GM12891 (cell line): ENCODE results near the gene SNX8.
A peak's percentile ranks its signal among the peaks of the same experiment; 100 is the strongest.
"Not testable (repeated sequence)": the region's sequence is repeated elsewhere in the genome, so short reads cannot be mapped to it uniquely, and the experiment has no call there.

ENCODE experiments used
- DNase-seq: peaks from one replicate; pipeline ENCODE4 v3.0.0; 2011; ENCODE audit warnings: low spot score; ENCODE audit not compliant: insufficient read length
- FAIRE-seq: peaks from 2 replicates; lab custom pipeline; 2011; peaks lifted over from hg19 to GRCh38; lab: Jason Lieb, UNC
- PAX5 ChIP-seq: IDR thresholded peaks from 2 replicates; pipeline ENCODE4 v1.6.1; 2011; ENCODE audit warnings: low read length, moderate library complexity, mild to moderate bottlenecking; ENCODE audit not compliant: insufficient read depth, severe bottlenecking
- POLR2A ChIP-seq: IDR thresholded peaks from 2 replicates; pipeline ENCODE4 v1.6.1; 2011; ENCODE audit warnings: low read depth, low read length, control low read depth
- POLR2AphosphoS5 ChIP-seq: IDR thresholded peaks from 2 replicates; pipeline ENCODE4 v1.6.1; 2011; ENCODE audit warnings: low read depth, low read length, control low read depth
- POU2F2 ChIP-seq: IDR thresholded peaks from 2 replicates; pipeline ENCODE4 v1.6.1; 2011; ENCODE audit warnings: low read depth, mild to moderate bottlenecking, control low read depth, low read length, moderate library complexity
- SPI1 ChIP-seq: IDR thresholded peaks from 2 replicates; pipeline ENCODE4 v1.6.1; 2011; ENCODE audit warnings: low read depth, low read length, control low read depth
- TAF1 ChIP-seq: IDR thresholded peaks from 2 replicates; pipeline ENCODE4 v1.6.1; 2011; ENCODE audit warnings: low read depth, low read length, control low read depth

Gene SNX8

DNA sequence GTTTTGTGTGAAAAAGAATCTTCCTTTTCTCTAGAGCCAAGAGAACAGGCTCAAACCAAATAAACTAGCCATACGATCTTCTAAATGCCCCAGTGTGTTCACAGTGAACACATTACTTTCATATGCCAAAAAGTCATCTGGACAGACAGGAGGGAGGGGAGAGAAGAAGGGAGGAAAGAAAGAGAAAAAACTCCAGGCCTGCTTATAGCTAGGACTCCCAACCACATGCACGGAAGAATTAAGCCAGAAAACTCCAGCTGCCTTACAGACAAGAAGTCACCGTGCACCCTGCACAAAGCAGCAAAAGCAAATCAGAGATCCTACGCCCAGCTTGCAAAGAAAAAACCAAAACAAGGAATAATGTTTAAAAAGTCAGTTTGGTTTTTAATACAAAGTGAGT, 34.3 kb downstream of the SNX8 start:
- FAIRE-seq, result peak; percentile 26
- TF ChIP-seq PAX5, result no peak
- TF ChIP-seq POU2F2, result no peak
- TF ChIP-seq TAF1, result no peak
- TF ChIP-seq POLR2A, result no peak
- TF ChIP-seq SPI1, result no peak
- no peak for TF ChIP-seq POLR2AphosphoS5
- no peak for DNase-seq

- FAIRE-seq, result no peak
- TF ChIP-seq POLR2AphosphoS5, result no peak
- TF ChIP-seq SPI1, result no peak
- no peak for TF ChIP-seq PAX5
- no peak for TF ChIP-seq TAF1
- no peak for TF ChIP-seq POLR2A
- no peak for TF ChIP-seq POU2F2
Measured at GRCh38 chr7:2278026-2278425, 36.2 kb downstream of the SNX8 start.

DNA sequence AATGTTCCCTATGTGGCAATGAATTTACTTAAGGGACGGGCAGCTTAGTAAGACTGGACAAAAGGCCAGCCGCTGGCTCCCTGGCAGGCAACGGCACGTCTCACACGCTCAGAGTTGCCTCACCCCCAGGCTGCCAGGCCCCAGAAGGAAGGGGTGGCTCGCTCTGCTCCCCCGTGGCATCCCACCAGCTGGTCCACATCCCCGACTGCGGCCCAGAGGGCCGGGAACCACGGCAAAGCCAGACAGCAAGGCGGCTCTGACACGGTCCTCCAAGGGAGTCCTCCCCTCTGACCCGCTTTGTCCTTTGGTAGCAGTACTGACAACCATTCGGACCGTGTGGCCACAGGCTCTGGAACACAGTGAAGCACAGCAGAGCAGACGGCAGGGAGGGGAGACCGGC, 38.1 kb downstream of the SNX8 start:
- no peak for FAIRE-seq
- DNase-seq, result no peak

More at GRCh38 chr7:2278026-2278425, 36.2 kb downstream of the SNX8 start:
- DNase-seq, result no peak

DNA sequence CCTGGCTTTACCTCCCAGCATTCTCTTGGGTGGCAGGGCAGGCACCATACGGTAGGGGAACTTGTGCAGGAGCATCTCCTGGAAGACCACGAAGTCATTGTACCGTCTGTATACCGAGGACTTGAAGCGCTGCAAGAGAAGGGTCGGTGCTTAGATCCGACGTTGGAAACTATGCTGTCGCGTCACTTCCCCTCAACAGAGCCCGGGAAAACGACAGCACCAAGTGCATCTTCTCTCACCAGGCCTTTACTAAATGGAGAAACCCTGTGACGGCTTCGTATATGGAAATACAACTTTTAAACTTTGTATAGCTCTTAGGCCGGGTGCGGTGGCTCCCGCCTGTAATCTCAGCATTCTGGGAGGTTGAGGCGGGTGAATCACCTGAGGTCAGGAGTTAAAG, 39.1 kb downstream of the SNX8 start:
- FAIRE-seq (no peak), DNase-seq (no peak)
- TF ChIP-seq POLR2AphosphoS5 (no peak), TAF1 (no peak), PAX5 (no peak), SPI1 (no peak), POLR2A (no peak), POU2F2 (no peak)

More for the DNA sequence above, 38.1 kb downstream of the SNX8 start:
- TF ChIP-seq PAX5, result no peak
- no peak for TF ChIP-seq TAF1

- FAIRE-seq, result no peak
- DNase-seq, result no peak
- TF ChIP-seq POLR2A, result no peak
- TF ChIP-seq TAF1, result no peak
- no peak for TF ChIP-seq SPI1
- TF ChIP-seq POLR2AphosphoS5, result no peak
- TF ChIP-seq POU2F2, result no peak
- no peak for TF ChIP-seq PAX5
Measured at GRCh38 chr7:2274666-2275065, 39.6 kb downstream of the SNX8 start.

GRCh38 chr7:2273866-2274265, 40.4 kb downstream of the SNX8 start:
- no peak for TF ChIP-seq POLR2AphosphoS5
- no peak for TF ChIP-seq SPI1
- no peak for TF ChIP-seq TAF1
- no peak for TF ChIP-seq PAX5
- no peak for TF ChIP-seq POLR2A
- no peak for TF ChIP-seq POU2F2
- DNase-seq, result no peak
- FAIRE-seq, result no peak

- TF ChIP-seq POU2F2, result no peak
- no peak for TF ChIP-seq TAF1
- TF ChIP-seq POLR2A, result no peak
- no peak for TF ChIP-seq PAX5
- TF ChIP-seq POLR2AphosphoS5, result no peak
- no peak for TF ChIP-seq SPI1
- DNase-seq (no peak), FAIRE-seq (no peak)
Measured at GRCh38 chr7:2272031-2272430, 42.2 kb downstream of the SNX8 start.

- FAIRE-seq, result no peak
- no peak for TF ChIP-seq POU2F2
- no peak for TF ChIP-seq POLR2A
- TF ChIP-seq PAX5, result no peak
- TF ChIP-seq SPI1, result no peak
- TF ChIP-seq POLR2AphosphoS5, result no peak
- TF ChIP-seq TAF1, result no peak
Measured at GRCh38 chr7:2271273-2272026, 42.8 kb downstream of the SNX8 start.

DNA sequence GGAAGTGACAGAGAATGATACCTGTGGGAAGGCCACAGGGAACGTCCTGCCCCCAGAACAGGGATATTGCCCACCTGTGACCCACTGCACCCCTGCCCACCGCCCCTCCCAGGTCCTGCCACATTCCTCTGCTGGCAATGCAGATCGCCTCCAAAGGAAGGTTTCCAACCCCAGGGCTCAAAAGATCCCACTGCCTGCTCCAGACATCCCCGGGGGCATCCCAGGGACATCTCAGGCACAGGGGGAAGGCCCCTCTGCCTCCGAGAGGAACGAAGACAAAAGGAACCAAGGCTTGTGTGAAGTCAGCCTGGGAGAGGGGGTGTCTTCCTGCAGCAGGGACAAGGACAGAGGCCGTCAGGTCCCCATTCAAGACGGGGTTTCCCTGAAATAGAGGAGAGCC, 43.7 kb downstream of the SNX8 start:
- TF ChIP-seq PAX5 (no peak), POLR2A (no peak), SPI1 (no peak), TAF1 (no peak), POU2F2 (no peak), POLR2AphosphoS5 (no peak)
- FAIRE-seq (no peak), DNase-seq (no peak)

More at GRCh38 chr7:2271273-2272026, 42.8 kb downstream of the SNX8 start:
- no peak for DNase-seq

DNA sequence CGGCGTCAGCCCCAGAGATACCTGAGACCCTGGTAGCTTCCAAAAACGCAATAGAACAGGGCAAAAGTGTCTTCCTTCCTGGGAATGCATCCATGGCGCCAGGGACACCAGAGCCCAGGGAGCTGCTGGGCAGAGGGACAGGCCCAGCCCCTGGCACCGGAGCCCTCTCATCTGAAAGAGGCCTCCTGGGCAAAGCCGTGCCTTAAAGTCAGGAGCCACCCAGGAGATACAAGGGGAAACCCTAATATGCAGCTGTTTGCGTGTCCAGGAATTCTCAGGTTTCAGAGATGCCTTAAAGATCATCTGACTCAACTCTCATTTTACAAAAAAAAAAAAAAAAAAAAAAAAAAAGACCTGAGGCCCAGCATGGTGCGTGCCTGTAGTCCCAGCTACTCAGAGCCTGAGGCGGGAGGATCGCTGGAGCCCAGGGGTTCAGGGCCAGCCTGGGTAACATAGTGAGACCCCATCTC, 44.2 kb downstream of the SNX8 start:
- FAIRE-seq (no peak), DNase-seq (no peak)
- TF ChIP-seq SPI1 (no peak), POLR2A (no peak), TAF1 (no peak), PAX5 (no peak), POU2F2 (no peak), POLR2AphosphoS5 (no peak)

GRCh38 chr7:2269089-2269990, 44.9 kb downstream of the SNX8 start:
- not testable (repeated sequence) for FAIRE-seq, DNase-seq
